ENCODE data around the gene TGFBR3L. TPM values are rescaled to one million over a fixed set of nuclear protein-coding genes. Genes with fewer than 3 reads are reported as not detected.
"Not testable (repeated sequence)": the region's sequence is repeated elsewhere in the genome, so short reads cannot be mapped to it uniquely, and the experiment has no call there.

TGFBR3L gene
- total and polyA plus RNA-seq, 2 of the 13 experiments (the other 11 are each of a cell fraction or from before 2014, with no cell fraction given): 0.20 to 1.0 TPM

DNA sequence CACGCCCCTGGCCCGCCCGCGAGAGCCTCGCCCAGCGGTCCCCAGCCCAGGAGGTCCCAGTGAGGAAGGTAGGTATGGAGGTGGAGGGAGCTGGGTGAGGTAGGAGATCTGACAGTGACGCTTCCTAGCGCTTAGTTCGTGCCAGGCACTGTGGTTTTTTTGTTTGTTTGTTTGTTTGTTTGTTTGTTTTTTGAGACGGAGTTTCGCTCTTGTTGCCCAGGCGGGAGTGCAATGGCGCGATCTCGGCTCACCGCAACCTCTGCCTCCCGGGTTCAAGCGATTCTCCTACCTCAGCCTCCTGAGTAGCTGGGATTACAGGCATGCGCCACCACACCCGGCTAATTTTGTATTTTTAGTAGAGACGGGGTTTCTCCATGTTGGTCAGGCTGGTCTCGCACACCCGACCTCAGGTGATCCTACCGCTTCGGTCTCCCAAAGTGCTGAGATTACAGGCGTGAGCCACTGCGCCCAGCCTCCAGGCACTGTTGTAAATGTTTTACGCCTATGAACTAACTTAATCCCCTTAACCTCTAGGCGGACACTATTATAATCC, 3.5 kb downstream of the TGFBR3L start:
- Histone ChIP-seq H3K4me1 (ENCODE audit: insufficient read depth, low read length) (peaks cover 41% of the 10 kb centered on the region), H3K36me3 (replicated peaks in 1 of 2; ENCODE audit: control insufficient read depth in 1 of 2, insufficient read depth in 2 of 2, low read length in 2 of 2) (peaks cover 5 to 10% of the 10 kb centered on the region in 2 experiments; a peak in 2 of 5 replicates), H3K4me3 (replicated peaks in 1 of 3; ENCODE audit: insufficient read depth in 1 of 3, low read depth in 2 of 3, low read length in 3 of 3) (0 out of 6 replicates have a peak overlapping the region, but pooled peaks of 1 of the 3 experiments have one; percentile 85), H3K4me2 (ENCODE audit: low read depth, low read length) (peak overlapping the region; percentile 91; the same call in 1 of the 2 replicates), H3K27ac (ENCODE audit: extremely low read length, insufficient read depth, low read length) (peak overlapping the region; percentile 92)
- 0 out of 2 replicates have a peak, but pooled peaks have one; percentile 4 for TF ChIP-seq CENPT (CRISPR knock-in tag; IDR thresholded peaks at IDR 0.05; ENCODE audit: low read depth)
- TF ChIP-seq ZMYM2 (CRISPR knock-in tag; IDR thresholded peaks at IDR 0.05): peak; percentile 67; the same call in 1 of the 2 replicates
- H3K9ac ChIP-seq (ENCODE audit: insufficient read depth, low read depth, low read length); intact Hi-C loops (cut with micrococcal nuclease; ENCODE audit: unreplicated experiment); H3K9me3 ChIP-seq (ENCODE audit: low read length); CTCF ChIA-PET (ENCODE audit: low intra/inter-chr PET ratio, low total read pairs); BruUV-seq (replicated peaks); in situ Hi-C loops (cut with HindIII; ENCODE audit: extremely low pct_ligation_motif_present, low pct_unique_long_range_greater_than_20kb); H2AFZ ChIP-seq (ENCODE audit: low read length); H3K27me3 ChIP-seq (ENCODE audit: control insufficient read depth in 1 of 2, insufficient read depth in 2 of 2, low read length in 2 of 2); DNase-seq (ENCODE audit: low spot score); H3K79me2 ChIP-seq (ENCODE audit: insufficient read depth, low read length); ATAC-seq; FAIRE-seq; H4K20me1 ChIP-seq (ENCODE audit: insufficient read depth, low read length): not testable (repeated sequence)
- WGBS (ENCODE audit: low lambda C conversion rate): 96% methylated on average over 29 of the region's 29 CpGs
- POLR2A ChIA-PET: interaction anchor here (0.7 to 6.4 kb wide), 8 partner anchors 10 to 49 kb away, joined by 3 to 85 read pairs (median 32); partner anchors contain the start of genes LRRC8E, MAP2K7 and TIMM44

DNA sequence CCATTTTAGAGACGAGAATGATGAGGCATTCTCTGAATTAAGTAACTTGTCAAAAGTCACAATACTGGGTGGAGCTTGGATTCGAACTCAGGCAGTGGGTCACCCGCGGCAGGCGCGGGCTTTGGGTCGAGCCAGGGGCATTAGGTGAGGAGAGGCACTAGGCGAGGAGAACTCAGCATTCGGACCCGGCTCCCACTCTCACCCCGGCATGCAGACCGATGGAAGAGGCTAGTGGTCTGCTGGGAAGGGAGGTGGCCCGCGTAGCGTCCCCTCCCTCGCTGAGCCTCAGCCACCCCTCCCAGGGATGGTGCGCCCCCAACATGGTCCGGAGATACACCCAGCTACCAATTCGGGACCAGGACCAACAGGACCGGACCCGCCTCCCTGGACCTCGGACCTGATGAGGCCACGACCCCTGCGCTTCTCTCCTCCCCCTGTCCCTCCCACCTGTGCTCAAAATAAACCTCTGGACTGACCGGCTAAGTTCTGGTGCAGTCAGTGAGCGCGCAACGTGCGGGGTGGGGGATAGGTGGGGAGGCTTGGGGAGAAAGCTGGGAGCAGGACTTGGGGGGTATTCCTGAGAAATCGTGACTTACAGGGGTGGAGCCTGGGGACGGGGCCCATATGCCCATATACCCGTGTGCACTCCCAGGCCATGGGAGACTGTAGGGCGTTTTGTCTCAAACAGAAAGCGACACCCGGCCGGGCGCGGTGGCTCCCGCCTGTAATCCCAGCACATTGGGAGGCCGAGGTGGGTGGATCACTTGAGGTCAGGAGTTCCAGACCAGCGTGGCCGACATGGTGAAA, 4.2 kb downstream of the TGFBR3L start:
- peaks cover 41% of the 10 kb centered on the region for H3K4me1 ChIP-seq (ENCODE audit: insufficient read depth, low read length)
- H3K36me3 ChIP-seq (replicated peaks in 1 of 2; ENCODE audit: control insufficient read depth in 1 of 2, insufficient read depth in 2 of 2, low read length in 2 of 2): peaks cover 5 to 10% of the 10 kb centered on the region in 2 experiments; a peak in 2 of 5 replicates
- peaks cover 5% of the 10 kb centered on the region; the same call in 1 of the 2 replicates for H4K20me1 ChIP-seq (ENCODE audit: insufficient read depth, low read length)
- H3K4me2 ChIP-seq (ENCODE audit: low read depth, low read length): peak overlapping the region; percentile 91
- BruUV-seq (replicated peaks): no TSS peak
- peak; percentile 81 for DNase-seq (ENCODE audit: low spot score)
- intact Hi-C loops (cut with micrococcal nuclease; ENCODE audit: unreplicated experiment) (no loop called here), in situ Hi-C loops (cut with HindIII; ENCODE audit: extremely low pct_ligation_motif_present, low pct_unique_long_range_greater_than_20kb) (no loop called here)
- H3K9ac ChIP-seq (ENCODE audit: insufficient read depth, low read depth, low read length): peak overlapping the region; percentile 86
- CTCF ChIA-PET (ENCODE audit: low intra/inter-chr PET ratio, low total read pairs): no interaction called here
- no peaks in the 10 kb centered on the region for H3K79me2 ChIP-seq (ENCODE audit: insufficient read depth, low read length)
- 7% methylated on average over 23 of the region's 42 CpGs for WGBS (ENCODE audit: low lambda C conversion rate)
- H2AFZ ChIP-seq (ENCODE audit: low read length): no peak overlapping the region
- POLR2A ChIA-PET: interaction anchor here (0.7 to 6.4 kb wide), 13 partner anchors 11 to 66 kb away, joined by 4 to 85 read pairs (median 19); partner anchors contain the start of genes LRRC8E, MAP2K7 and TIMM44
- H3K9me3 ChIP-seq (ENCODE audit: low read length): no peaks in the 10 kb centered on the region
- ATAC-seq: peak; percentile 45
- peak overlapping the region; percentile 92 for H3K27ac ChIP-seq (ENCODE audit: extremely low read length, insufficient read depth, low read length)
- H3K27me3 ChIP-seq (ENCODE audit: control insufficient read depth in 1 of 2, insufficient read depth in 2 of 2, low read length in 2 of 2): no peaks in the 10 kb centered on the region; a peak in 1 of 5 replicates
- peak; percentile 91 for FAIRE-seq
- H3K4me3 ChIP-seq (replicated peaks in 1 of 3; ENCODE audit: insufficient read depth in 1 of 3, low read depth in 2 of 3, low read length in 3 of 3): peak overlapping the region; percentile 85 to 89 (median 87)
- no peak for TF ChIP-seq NAIF1 (CRISPR knock-in tag; IDR thresholded peaks at IDR 0.05; ENCODE audit: borderline replicate concordance)
- TF ChIP-seq, protein P1, sequence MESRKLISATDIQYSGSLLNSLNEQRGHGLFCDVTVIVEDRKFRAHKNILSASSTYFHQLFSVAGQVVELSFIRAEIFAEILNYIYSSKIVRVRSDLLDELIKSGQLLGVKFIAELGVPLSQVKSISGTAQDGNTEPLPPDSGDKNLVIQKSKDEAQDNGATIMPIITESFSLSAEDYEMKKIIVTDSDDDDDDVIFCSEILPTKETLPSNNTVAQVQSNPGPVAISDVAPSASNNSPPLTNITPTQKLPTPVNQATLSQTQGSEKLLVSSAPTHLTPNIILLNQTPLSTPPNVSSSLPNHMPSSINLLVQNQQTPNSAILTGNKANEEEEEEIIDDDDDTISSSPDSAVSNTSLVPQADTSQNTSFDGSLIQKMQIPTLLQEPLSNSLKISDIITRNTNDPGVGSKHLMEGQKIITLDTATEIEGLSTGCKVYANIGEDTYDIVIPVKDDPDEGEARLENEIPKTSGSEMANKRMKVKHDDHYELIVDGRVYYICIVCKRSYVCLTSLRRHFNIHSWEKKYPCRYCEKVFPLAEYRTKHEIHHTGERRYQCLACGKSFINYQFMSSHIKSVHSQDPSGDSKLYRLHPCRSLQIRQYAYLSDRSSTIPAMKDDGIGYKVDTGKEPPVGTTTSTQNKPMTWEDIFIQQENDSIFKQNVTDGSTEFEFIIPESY (CRISPR knock-in tag; IDR thresholded peaks at IDR 0.05): no peak
- TF ChIP-seq SNAI1 (CRISPR knock-in tag; IDR thresholded peaks at IDR 0.05; ENCODE audit: borderline replicate concordance): 0 out of 2 replicates have a peak, but pooled peaks have one; percentile 17
- TF ChIP-seq SIN3B (IDR thresholded peaks at IDR 0.05; ENCODE audit: low read length): no peak
- TF ChIP-seq, protein P2, sequence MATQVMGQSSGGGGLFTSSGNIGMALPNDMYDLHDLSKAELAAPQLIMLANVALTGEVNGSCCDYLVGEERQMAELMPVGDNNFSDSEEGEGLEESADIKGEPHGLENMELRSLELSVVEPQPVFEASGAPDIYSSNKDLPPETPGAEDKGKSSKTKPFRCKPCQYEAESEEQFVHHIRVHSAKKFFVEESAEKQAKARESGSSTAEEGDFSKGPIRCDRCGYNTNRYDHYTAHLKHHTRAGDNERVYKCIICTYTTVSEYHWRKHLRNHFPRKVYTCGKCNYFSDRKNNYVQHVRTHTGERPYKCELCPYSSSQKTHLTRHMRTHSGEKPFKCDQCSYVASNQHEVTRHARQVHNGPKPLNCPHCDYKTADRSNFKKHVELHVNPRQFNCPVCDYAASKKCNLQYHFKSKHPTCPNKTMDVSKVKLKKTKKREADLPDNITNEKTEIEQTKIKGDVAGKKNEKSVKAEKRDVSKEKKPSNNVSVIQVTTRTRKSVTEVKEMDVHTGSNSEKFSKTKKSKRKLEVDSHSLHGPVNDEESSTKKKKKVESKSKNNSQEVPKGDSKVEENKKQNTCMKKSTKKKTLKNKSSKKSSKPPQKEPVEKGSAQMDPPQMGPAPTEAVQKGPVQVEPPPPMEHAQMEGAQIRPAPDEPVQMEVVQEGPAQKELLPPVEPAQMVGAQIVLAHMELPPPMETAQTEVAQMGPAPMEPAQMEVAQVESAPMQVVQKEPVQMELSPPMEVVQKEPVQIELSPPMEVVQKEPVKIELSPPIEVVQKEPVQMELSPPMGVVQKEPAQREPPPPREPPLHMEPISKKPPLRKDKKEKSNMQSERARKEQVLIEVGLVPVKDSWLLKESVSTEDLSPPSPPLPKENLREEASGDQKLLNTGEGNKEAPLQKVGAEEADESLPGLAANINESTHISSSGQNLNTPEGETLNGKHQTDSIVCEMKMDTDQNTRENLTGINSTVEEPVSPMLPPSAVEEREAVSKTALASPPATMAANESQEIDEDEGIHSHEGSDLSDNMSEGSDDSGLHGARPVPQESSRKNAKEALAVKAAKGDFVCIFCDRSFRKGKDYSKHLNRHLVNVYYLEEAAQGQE (IDR thresholded peaks at IDR 0.05; ENCODE audit: borderline replicate concordance in 1 of 2, low read depth in 1 of 2, low read length in 2 of 2): no peak; a peak in 1 of 4 replicates

Data from HepG2 (cell line).